Activated CD8-positive, alpha-beta T cell treated with anti-CD3 and anti-CD28 coated beads, Interleukin-2, amount 10 ng/mL, durations not matched to agents 7 days and 5 days (primary cell): Measurements from ENCODE around the gene FBXO7. TPM values are rescaled to one million over a fixed set of nuclear protein-coding genes. Genes with fewer than 3 reads are reported as not detected.

Experiments
- ATAC-seq: fragments of 150-1000 bp; cut with Tn5 transposase; one replicate; pipeline ENCODE4 v1.10.0; 2021; ENCODE audit warnings: moderate library complexity
- CTCF ChIA-PET: fragments of 350-600 bp; sonication (Branson Sonifier 250); formaldehyde crosslinking; loops from one replicate; lab custom pipeline; 2021; ENCODE audit warnings: antibody characterized with exemption; lab: Charles Lee
- POLR2A ChIA-PET: fragments of 350-600 bp; sonication (Branson Sonifier 250); formaldehyde crosslinking; loops from one replicate; lab custom pipeline; 2021; ENCODE audit warnings: antibody characterized with exemption; lab: Charles Lee
- DNase-seq: peaks from one replicate; pipeline ENCODE4 v3.0.0-alpha.2; 2020
- H3K27ac Mint-ChIP-seq: one replicate; pipeline ENCODE4 v1.8.0; 2021; ENCODE audit warnings: mild to moderate bottlenecking, mixed read lengths
- H3K27me3 Mint-ChIP-seq: one replicate; pipeline ENCODE4 v1.8.0; 2021; ENCODE audit warnings: low read depth, mixed read lengths
- H3K36me3 Mint-ChIP-seq: one replicate; pipeline ENCODE4 v1.8.0; 2021; ENCODE audit warnings: low read depth, mixed read lengths
- H3K4me1 Mint-ChIP-seq: one replicate; pipeline ENCODE4 v1.8.0; 2021; ENCODE audit warnings: low read depth, mixed read lengths
- H3K4me3 Mint-ChIP-seq: one replicate; pipeline ENCODE4 v1.8.0; 2021; ENCODE audit warnings: mild to moderate bottlenecking, mixed read lengths
- H3K9me3 Mint-ChIP-seq: one replicate; pipeline ENCODE4 v1.8.0; 2022; ENCODE audit warnings: mixed read lengths; ENCODE audit not compliant: insufficient read depth
- total RNA-seq, 2 experiments: library from RNA; stranded (reverse); gene quantifications; one replicate each; pipeline ENCODE4 v1.2.3, GENCODE V29; 2021

FBXO7 gene
- total RNA-seq, 2 experiments from 2014 or later: 84.0 to 90.0 TPM

DNA sequence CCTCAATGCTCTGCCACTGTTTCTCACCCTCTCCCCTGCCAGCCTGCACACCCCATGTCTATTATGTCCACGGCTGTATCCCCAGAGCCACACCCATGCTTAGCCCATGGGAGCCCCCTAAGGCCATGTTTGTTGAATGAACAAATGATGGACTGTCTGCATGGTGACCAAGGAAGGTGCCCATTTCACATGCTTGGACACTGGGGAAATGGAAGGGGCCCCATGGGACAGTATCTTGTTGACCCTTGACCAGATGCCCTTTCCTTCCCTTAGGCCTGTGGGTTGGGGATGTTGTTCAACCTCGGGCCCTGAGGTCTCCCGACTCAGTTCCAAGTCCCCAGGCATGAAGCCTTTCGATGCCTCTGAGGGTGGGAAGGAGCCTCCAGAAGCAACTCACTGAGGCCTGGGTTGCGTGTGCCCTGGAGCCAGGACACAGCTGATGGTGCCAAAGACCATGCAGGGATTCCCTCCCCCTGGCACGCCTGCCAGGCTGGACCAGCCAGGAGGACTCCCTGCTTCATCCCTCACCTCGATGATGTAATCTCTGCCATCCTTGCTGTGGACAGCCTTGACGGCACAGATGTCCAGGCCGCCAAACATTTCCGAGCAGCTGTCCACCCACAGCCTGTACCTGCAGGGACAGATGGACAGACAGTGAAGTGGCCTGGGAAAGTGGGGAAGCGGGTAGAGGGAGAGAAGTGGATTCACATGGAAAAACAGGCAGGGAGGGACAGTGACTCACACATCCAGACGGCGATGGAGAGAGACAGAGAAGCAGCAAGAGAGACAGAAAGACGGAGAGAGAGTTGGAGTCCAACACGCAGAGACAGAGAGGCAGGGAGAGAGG lies 58.9 kb downstream of the FBXO7 start:
- ATAC-seq: no peak
- Mint-ChIP-seq H3K36me3 (no peaks in the 10 kb centered on the region), H3K4me3 (no peak overlapping the region), H3K4me1 (no peaks in the 10 kb centered on the region), H3K27ac (no peak overlapping the region), H3K27me3 (no peaks in the 10 kb centered on the region), H3K9me3 (no peaks in the 10 kb centered on the region)
- CTCF ChIA-PET: no interaction called here
- POLR2A ChIA-PET: interaction anchor here (0.5 kb wide), 1 partner anchor 45 kb away, joined by 4 read pairs; no protein-coding TSS in a partner anchor
- no peak for DNase-seq

DNA sequence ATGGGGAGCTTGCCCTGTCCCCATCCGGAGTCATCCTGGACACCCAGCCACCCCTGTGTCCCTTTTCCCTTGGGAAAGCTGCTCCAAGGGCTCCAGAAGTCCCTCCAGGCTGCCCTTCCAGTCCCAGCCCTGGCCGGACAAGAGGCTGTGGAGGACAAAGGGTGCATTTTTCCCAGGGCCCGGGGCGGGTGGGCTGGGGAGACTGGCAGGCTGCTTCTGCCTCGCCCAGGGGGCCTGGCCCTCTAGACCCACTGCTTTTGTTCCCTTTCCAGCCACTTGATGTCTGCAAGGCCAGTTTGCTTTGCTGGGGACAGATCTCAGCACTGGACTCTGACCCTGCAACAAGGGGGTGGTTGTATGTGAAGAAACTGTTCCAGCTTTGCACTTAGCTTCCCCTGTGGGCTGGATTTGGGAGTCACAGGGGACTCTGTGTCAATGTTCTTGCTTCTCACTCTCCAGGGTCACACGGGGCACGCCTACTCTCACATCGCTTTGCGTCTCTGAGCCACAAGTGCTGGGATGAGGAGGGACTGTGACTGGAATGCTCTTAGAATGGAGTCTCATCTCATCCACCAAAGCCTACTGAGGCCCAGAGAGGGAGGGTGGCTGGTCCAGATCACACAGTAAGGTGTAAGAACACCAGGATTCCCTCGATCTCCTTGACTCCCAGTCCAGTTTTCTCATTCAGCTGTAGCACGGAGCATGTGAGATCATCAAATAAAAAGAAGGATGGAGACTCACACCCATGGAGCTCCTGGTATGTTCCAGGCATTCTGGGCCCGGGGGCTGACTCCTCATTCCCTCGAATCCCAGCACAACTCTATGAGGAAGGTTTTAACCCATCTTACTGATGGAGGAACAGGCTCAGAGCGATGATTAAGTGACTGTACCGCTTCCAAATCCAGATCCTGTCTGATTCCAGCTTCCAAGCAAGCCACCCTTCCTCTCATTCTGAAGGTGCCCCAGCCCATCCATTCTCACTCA lies 59.9 kb downstream of the FBXO7 start:
- no peaks in the 10 kb centered on the region for H3K36me3 Mint-ChIP-seq

DNA sequence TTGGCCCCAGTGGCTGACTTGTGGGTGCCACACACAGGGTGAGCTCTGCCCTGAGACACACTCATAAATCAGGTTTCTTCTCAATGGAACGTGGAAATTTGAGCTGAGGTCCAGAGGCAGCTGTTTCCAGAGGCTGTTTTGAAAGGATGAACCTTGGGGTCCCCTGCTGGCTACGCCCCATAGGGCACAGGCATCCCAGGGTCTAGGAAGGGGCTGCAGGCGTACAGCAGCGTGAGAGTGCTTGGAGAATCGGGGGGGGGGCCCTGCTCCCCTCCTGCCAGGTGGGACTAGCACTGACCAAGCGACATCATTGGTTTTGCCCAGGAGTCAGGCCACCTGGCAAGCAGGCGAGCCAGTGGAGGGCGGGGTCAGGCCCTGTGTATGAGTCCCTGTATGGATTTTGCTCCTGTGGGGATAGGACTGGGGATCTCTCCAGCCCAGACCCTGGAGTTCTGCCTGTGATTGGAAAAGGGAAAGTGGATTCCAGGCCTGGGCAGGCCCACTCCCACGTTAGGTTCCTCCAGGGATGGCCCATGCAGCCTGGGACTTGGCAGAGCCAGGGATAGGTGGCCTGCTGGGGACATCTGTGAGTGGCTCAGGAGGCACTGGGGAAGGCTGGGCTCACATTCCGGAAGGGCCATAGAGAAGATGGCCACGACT lies 61.0 kb downstream of the FBXO7 start:
- CTCF ChIA-PET: interaction anchor here (1.0 kb wide), 1 partner anchor 261 kb away, joined by 3 read pairs; no protein-coding TSS in a partner anchor
- Mint-ChIP-seq H3K9me3 (no peaks in the 10 kb centered on the region), H3K4me3 (no peak overlapping the region), H3K27me3 (peaks cover 2% of the 10 kb centered on the region), H3K4me1 (no peaks in the 10 kb centered on the region), H3K27ac (no peak overlapping the region), H3K36me3 (no peaks in the 10 kb centered on the region)
- ATAC-seq (no peak), DNase-seq (no peak)
- POLR2A ChIA-PET: no interaction called here

More for the DNA sequence above, 59.9 kb downstream of the FBXO7 start:
- DNase-seq (no peak), ATAC-seq (no peak)
- no peak overlapping the region for H3K4me3 Mint-ChIP-seq
- no peaks in the 10 kb centered on the region for H3K4me1 Mint-ChIP-seq
- H3K27me3 Mint-ChIP-seq: peaks cover under 1% of the 10 kb centered on the region
- H3K27ac Mint-ChIP-seq: no peak overlapping the region
- CTCF ChIA-PET: interaction anchor here (1.0 kb wide), 1 partner anchor 262 kb away, joined by 3 read pairs; no protein-coding TSS in a partner anchor
- H3K9me3 Mint-ChIP-seq: no peaks in the 10 kb centered on the region
- POLR2A ChIA-PET: no interaction called here

DNA sequence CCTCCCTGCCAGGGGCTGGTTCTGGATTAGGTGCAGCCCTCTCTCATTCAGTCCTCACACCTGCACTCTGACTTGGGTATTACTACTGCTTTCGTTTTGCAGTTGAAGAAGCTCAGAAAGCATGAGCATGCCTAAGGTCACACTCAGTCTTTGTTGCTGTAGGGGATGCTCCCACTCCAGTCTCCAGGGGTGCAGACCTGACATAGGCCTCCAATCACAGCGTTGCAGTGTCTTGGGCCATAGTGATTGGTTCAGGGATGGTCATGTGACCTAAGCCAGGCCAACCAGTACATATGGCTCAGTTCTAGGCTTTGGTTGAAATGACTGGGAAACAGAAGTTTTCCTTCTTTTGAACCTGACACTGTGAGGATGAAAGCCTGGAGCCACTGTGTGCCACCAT lies 61.7 kb downstream of the FBXO7 start:
- Mint-ChIP-seq H3K36me3 (no peaks in the 10 kb centered on the region), H3K27ac (no peak overlapping the region), H3K27me3 (peaks cover 2% of the 10 kb centered on the region), H3K4me3 (no peak overlapping the region), H3K4me1 (no peaks in the 10 kb centered on the region), H3K9me3 (no peaks in the 10 kb centered on the region)
- DNase-seq: no peak
- ChIA-PET POLR2A (no interaction called here), CTCF (no interaction called here)
- no peak for ATAC-seq

DNA sequence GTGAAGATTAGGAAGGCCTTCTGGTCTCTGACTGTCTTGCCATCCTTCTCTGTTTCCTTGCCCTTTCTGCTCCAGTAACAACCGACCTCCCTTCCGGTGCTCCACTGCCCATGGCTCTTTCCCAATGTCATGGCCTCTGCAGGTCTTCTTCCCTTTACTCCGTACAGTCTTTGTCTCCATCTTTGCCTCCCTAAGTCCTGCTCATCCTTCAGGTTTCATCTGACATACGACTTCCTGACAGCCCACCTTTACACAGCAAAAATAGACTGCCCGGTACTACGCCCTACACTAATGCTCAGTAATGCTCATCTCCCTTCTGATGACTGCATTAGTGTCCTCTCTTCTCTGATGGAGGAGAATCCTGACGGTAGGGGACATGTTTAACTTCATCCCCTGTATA lies 63.9 kb downstream of the FBXO7 start:
- H3K36me3 Mint-ChIP-seq: no peaks in the 10 kb centered on the region
- H3K9me3 Mint-ChIP-seq: no peaks in the 10 kb centered on the region
- POLR2A ChIA-PET: no interaction called here

DNA sequence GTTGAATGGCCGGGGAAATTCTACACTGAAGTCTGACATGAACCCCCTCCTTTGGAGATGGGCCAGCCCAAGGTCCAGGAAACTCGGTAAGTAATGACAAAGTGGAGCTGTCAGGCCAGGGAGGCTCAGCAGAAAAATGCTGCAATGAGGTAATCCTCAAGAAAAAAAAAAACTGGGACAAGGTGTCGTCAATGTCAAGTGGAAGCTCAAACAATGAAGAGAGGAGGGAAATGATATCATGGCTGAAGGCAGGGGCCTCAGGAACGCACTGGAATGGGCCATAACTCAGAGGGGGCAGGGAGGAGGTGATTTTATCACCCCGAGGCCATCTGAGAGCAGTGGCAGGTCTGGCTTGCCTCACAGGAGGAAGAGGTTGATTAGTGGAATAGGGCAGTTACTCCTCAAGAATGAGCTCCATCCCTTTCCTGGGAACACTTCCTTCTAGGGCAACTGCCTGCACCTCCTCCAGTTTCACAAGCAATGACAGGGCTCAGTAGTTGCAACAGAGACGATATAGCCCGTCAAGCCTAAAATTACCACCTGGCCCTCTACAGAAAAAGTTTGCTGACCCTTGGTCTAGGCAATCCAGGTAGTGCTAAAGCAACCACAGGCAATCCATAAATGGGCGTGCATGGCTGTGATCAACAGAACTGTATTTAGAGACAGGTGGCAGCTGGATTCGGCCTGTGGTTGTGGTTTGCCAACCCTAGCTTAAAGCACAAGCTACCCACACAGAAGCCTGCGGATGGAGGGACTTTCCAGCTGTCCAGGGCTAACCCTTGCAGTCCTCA lies 65.2 kb downstream of the FBXO7 start:
- CTCF ChIA-PET: interaction anchor here (0.9 to 1.3 kb wide), 3 partner anchors 14 to 479 kb away, joined by 3 read pairs; no protein-coding TSS in a partner anchor
- POLR2A ChIA-PET: interaction anchor here (0.6 kb wide), 1 partner anchor 142 kb away, joined by 3 read pairs; no protein-coding TSS in a partner anchor
- Mint-ChIP-seq H3K36me3 (no peaks in the 10 kb centered on the region), H3K9me3 (no peaks in the 10 kb centered on the region), H3K27ac (no peak overlapping the region), H3K27me3 (peaks cover 2% of the 10 kb centered on the region), H3K4me3 (no peak overlapping the region), H3K4me1 (no peaks in the 10 kb centered on the region)
- DNase-seq (no peak), ATAC-seq (no peak)

More for the DNA sequence above, 63.9 kb downstream of the FBXO7 start:
- H3K4me3 Mint-ChIP-seq: no peak overlapping the region
- DNase-seq (no peak), ATAC-seq (no peak)
- CTCF ChIA-PET: no interaction called here
- H3K27ac Mint-ChIP-seq: no peak overlapping the region
- H3K27me3 Mint-ChIP-seq: peaks cover 2% of the 10 kb centered on the region
- H3K4me1 Mint-ChIP-seq: no peaks in the 10 kb centered on the region

DNA sequence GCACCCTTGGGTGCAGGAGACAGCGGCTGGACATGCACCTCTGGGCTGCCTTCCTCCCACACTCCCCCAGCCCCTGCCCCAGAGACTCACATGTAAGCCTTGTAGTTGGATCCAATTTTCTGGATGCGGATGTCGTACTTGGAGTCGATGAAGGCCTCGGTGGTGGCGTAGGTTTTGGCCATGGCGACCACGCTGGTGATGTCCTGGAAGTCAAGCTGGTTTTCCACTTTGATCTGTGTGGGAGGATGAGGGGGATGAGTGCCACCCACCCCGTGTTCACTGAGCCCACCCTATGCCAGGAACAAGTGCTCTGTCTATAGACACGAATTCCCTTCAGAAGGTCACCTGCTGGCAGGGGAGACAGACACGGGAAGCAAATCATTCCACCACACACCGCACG lies 66.9 kb downstream of the FBXO7 start:
- Mint-ChIP-seq H3K27ac (no peak overlapping the region), H3K9me3 (no peaks in the 10 kb centered on the region), H3K36me3 (no peaks in the 10 kb centered on the region), H3K4me1 (no peaks in the 10 kb centered on the region), H3K4me3 (no peak overlapping the region), H3K27me3 (peaks cover 2% of the 10 kb centered on the region)
- POLR2A ChIA-PET: no interaction called here
- no peak for ATAC-seq
- CTCF ChIA-PET: no interaction called here
- no peak for DNase-seq

DNA sequence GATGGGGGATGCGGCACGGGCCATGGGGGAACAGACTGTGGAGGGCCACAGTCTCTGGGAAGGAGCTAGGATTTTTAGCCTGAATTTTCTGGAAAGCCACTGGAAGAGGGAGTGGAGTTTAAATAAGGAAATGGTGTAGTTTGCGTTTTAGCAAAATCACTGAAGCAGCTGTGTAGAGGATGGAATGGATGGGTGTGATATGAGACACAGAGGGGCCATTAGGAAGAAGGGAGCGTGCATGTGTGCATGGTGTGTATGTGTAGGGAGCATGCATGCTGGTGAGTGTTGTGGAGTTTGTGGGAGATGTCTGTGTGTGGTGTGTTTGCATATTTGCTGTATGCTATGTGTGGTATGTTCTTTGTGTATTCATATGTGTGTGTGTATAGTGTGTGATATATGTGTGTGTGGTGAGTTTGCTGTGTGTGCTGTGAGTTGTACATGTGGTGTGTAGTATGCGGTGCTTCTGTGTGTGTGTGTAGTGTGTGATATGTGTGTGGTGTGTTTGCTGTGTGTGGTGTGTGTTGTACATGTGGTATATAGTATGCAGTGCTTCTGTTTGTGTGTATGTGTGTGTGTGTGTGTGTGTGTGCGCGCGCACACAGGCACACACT lies 67.6 kb downstream of the FBXO7 start:
- H3K4me3 Mint-ChIP-seq: no peak overlapping the region
- no peaks in the 10 kb centered on the region for H3K4me1 Mint-ChIP-seq
- DNase-seq (no peak), ATAC-seq (no peak)
- POLR2A ChIA-PET: no interaction called here
- no peaks in the 10 kb centered on the region for H3K9me3 Mint-ChIP-seq
- peaks cover 2% of the 10 kb centered on the region for H3K27me3 Mint-ChIP-seq
- CTCF ChIA-PET: no interaction called here
- H3K36me3 Mint-ChIP-seq: no peaks in the 10 kb centered on the region
- no peak overlapping the region for H3K27ac Mint-ChIP-seq

DNA sequence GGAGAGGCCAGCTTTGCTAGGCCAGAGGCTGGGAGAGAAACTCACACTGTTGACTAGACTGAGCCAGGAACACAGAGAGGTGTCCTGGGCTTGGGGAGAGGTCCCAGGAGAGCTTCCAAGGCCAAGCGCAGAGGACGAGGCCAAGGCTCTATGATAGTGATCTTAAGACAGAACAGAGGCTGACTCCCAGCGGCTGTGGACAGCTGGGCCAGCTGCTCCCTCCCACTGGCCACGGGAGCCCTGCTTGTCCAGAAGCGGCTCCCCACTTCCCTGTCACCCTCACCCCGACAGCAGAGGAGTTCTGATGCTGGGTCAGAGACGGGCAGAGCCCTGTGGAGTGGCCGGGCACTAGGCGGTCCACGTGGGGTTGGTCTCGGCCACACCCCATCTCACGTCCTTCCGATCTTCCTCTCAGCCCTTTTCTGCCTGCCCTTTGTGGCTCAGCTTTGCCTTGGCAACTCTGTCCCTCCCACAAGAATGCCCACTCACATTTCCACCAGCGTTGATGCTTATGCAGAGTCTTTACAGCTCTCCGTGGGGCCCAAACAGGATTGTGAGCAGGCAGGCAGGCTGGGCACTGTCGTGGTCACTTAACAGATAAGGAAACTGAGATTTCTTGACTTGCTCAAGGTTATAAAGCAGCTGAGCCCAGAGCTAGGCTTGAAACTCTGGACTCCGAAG lies 68.2 kb downstream of the FBXO7 start:
- ChIA-PET POLR2A (no interaction called here), CTCF (no interaction called here)
- Mint-ChIP-seq H3K27ac (no peak overlapping the region), H3K36me3 (no peaks in the 10 kb centered on the region), H3K27me3 (peaks cover 2% of the 10 kb centered on the region), H3K4me1 (no peaks in the 10 kb centered on the region), H3K9me3 (no peaks in the 10 kb centered on the region), H3K4me3 (no peak overlapping the region)
- DNase-seq: no peak
- no peak for ATAC-seq

DNA sequence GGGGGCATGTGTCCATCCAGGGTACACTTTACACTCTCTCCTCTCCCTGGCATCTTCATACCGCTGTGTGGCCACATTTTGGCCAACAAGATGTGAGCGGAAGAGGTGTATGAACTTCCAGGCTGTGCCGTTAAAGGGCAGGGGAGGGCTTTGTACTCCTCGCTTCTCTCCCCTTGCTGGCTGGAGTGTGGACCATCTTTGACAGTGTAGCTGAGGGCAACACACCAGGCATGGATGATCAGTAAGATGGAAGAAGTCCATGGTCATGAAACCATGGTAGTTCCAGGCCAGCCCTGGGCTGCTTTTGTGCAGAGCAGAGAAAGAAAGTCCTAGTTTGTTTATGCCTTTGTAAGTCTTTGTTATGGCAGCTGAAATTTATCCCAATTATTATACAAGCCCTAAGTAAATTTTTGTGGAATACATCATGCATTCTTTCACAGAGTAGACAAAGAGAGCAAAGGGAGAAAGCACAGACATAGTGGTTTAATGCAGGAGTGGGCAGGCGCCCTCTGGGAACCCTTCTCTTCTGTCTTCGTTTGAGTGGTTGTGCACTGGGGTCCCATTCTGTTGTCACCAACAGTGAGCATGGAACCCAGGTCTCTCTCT lies 70.4 kb downstream of the FBXO7 start:
- CTCF ChIA-PET: no interaction called here
- Mint-ChIP-seq H3K27me3 (peaks cover 3% of the 10 kb centered on the region), H3K4me1 (no peaks in the 10 kb centered on the region), H3K9me3 (no peaks in the 10 kb centered on the region), H3K36me3 (no peaks in the 10 kb centered on the region), H3K4me3 (no peak overlapping the region), H3K27ac (no peak overlapping the region)
- POLR2A ChIA-PET: no interaction called here
- ATAC-seq (no peak), DNase-seq (no peak)
